ES-I3 (cell line): ENCODE results near the gene NCS1.

Experiments used
- H3K36me3 ChIP-seq: 2 replicates; pipeline ENCODE4 v1.6.1; 2013; ENCODE audit warnings: mild to moderate bottlenecking, low read length, control low read depth, moderate library complexity; ENCODE audit not compliant: insufficient read depth
- H3K4me1 ChIP-seq: 2 replicates; pipeline ENCODE4 v1.6.1; 2013; ENCODE audit warnings: mild to moderate bottlenecking, control low read depth, low read length; ENCODE audit not compliant: insufficient read depth
- H3K9ac ChIP-seq: 2 replicates; pipeline ENCODE4 v1.6.1; 2013; ENCODE audit warnings: low read depth, mild to moderate bottlenecking, low read length, moderate library complexity
- H3K9me3 ChIP-seq: 2 replicates; pipeline ENCODE4 v1.6.1; 2013; ENCODE audit warnings: mild to moderate bottlenecking, low read length, moderate library complexity; ENCODE audit not compliant: control insufficient read depth, insufficient read depth

The NCS1 gene

GRCh38 chr9:130284690-130285089 is 112.5 kb downstream of the NCS1 start:
- no peaks in the 10 kb centered on the region for H3K9me3 ChIP-seq
- peaks cover 4% of the 10 kb centered on the region for H3K4me1 ChIP-seq
- H3K9ac ChIP-seq, result no peak overlapping the region

DNA sequence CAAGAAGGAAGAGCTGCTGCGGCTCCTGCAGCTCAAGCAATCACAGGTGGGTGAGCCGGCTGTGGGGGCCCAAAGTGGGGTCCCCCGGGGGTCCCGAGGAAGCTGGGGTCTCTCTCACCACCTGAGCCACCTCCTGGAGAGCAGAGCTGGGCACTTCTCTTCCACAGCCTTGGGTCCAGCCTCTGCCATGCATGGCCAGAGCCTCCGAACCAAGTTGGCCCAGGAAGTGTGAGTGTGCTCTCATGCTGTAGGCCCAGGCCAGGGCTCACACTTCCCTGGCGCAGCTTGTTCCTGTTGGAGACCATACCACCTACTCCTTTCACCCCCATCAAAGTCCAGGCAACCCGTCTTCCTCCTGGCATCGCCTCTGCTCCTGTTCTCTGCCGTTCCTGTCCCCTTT is 113.1 kb downstream of the NCS1 start:
- no peak overlapping the region for H3K9ac ChIP-seq
- H3K9me3 ChIP-seq, result no peaks in the 10 kb centered on the region
- H3K36me3 ChIP-seq, result no peaks in the 10 kb centered on the region
- peaks cover 4% of the 10 kb centered on the region for H3K4me1 ChIP-seq

More at GRCh38 chr9:130284690-130285089, 112.5 kb downstream of the NCS1 start:
- no peaks in the 10 kb centered on the region for H3K36me3 ChIP-seq

- Histone ChIP-seq H3K9me3 (no peaks in the 10 kb centered on the region), H3K36me3 (no peaks in the 10 kb centered on the region), H3K9ac (no peak overlapping the region), H3K4me1 (peaks cover 4% of the 10 kb centered on the region)
Measured at GRCh38 chr9:130286072-130286770, 114.0 kb downstream of the NCS1 start.
